Muscle layer of colon (tissue), 2 donors: ENCODE data around the gene ALCAM.
A peak's percentile ranks its signal among the peaks of the same experiment; 100 is the strongest.
"Not testable (repeated sequence)": the region's sequence is repeated elsewhere in the genome, so short reads cannot be mapped to it uniquely, and the experiment has no call there.

Experiments used
- H3K27ac ChIP-seq: one replicate; pipeline ENCODE4 v1.7.0; 2013; ENCODE audit warnings: low read depth, mild to moderate bottlenecking, low read length, moderate library complexity
- H3K27me3 ChIP-seq, 2 donors: one replicate each; pipeline ENCODE4 v1.7.0; 2013; ENCODE audit warnings: low read length in 2 of 2, mild to moderate bottlenecking in 2 of 2; ENCODE audit not compliant: insufficient read depth in 2 of 2, control insufficient read depth in 1 of 2
- H3K36me3 ChIP-seq: one replicate; pipeline ENCODE4 v1.7.0; 2013; ENCODE audit warnings: mild to moderate bottlenecking, low read length; ENCODE audit not compliant: insufficient read depth
- H3K4me1 ChIP-seq: one replicate; pipeline ENCODE4 v1.7.0; 2013; ENCODE audit warnings: mild to moderate bottlenecking, low read length; ENCODE audit not compliant: insufficient read depth
- H3K4me3 ChIP-seq, 2 donors: one replicate each; pipeline ENCODE4 v1.7.0; 2013; ENCODE audit warnings: low read length in 2 of 2, low read depth in 1 of 2, mild to moderate bottlenecking in 1 of 2, moderate library complexity in 1 of 2
- H3K9ac ChIP-seq: one replicate; pipeline ENCODE4 v1.7.0; 2013; ENCODE audit warnings: low read length
- H3K9me3 ChIP-seq: one replicate; pipeline ENCODE4 v1.7.0; 2013; ENCODE audit warnings: mild to moderate bottlenecking, low read length
- donor health status: abdominal sarcoma.
- donor health status: Adenocarcinoma of cecum.

ALCAM gene

DNA sequence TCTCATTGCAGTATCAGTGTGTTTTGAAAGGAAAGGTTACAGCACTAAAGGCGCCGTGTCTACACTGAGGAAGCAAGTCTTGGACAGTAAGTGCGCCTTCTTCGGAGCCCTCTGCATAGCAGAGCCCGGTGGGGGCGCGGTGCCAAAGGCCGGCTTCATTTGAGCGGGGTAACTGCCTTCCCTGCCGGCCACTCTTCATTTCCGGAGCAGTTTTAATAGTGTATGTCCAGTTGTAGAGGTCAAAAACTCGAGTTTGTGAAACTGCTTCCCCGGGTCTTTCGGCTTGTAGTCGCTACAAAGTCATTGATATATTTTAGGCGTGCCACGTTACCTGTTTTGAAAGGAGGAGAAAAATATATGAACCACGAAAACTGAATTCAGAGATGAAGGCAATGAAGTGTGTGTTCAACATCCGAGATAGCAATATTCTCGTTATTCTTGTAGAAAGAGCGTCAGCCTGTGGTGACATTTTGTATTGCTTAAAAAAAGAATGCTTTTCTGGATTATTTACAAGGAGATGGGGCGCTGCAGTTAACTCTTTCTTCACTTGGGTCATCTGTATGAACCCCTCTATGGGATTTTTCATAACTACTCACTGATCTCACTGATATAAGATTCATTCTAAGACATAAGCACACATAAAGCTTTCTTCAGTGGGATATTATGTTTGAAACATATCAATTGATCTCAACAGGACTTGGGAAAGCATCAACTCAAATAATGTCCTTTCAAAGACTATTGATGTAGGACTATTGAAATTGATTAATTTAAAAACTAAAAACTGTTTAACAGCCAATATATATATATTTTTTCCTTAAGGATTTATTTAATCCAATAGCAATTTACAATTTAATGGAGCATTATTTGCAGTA, 3.0 kb downstream of the ALCAM start:
- Histone ChIP-seq H3K9me3 (no peaks in the 10 kb centered on the region), H3K9ac (peak overlapping the region; percentile 47), H3K4me1 (peaks cover 29% of the 10 kb centered on the region), H3K27ac (peak overlapping the region; percentile 35), H3K4me3 (peak overlapping the region; percentile 45 to 78), H3K36me3 (no peaks in the 10 kb centered on the region), H3K27me3 (peaks cover 0 to 7% of the 10 kb centered on the region in 2 donors)

GRCh38 chr3:105373383-105373782, 6.7 kb downstream of the ALCAM start:
- Histone ChIP-seq H3K4me3 (no peak overlapping the region), H3K36me3 (no peaks in the 10 kb centered on the region), H3K9ac (no peak overlapping the region), H3K9me3 (no peaks in the 10 kb centered on the region), H3K27ac (no peak overlapping the region), H3K27me3 (no peaks in the 10 kb centered on the region), H3K4me1 (peaks cover 16% of the 10 kb centered on the region)

GRCh38 chr3:105375750-105376511, 9.2 kb downstream of the ALCAM start:
- Histone ChIP-seq H3K4me1 (no peaks in the 10 kb centered on the region), H3K27me3 (no peaks in the 10 kb centered on the region), H3K36me3 (no peaks in the 10 kb centered on the region), H3K9me3 (no peaks in the 10 kb centered on the region), H3K27ac (no peak overlapping the region), H3K4me3 (no peak overlapping the region), H3K9ac (no peak overlapping the region)

GRCh38 chr3:105377716-105378115, 11.0 kb downstream of the ALCAM start:
- H3K4me3 ChIP-seq: no peak overlapping the region
- no peak overlapping the region for H3K27ac ChIP-seq
- H3K36me3 ChIP-seq: no peaks in the 10 kb centered on the region
- no peak overlapping the region for H3K9ac ChIP-seq
- no peaks in the 10 kb centered on the region for H3K9me3 ChIP-seq
- no peaks in the 10 kb centered on the region for H3K27me3 ChIP-seq
- no peaks in the 10 kb centered on the region for H3K4me1 ChIP-seq

- Histone ChIP-seq H3K4me3 (no peak overlapping the region), H3K27me3 (no peaks in the 10 kb centered on the region), H3K27ac (no peak overlapping the region), H3K4me1 (no peaks in the 10 kb centered on the region), H3K36me3 (no peaks in the 10 kb centered on the region), H3K9ac (no peak overlapping the region), H3K9me3 (no peaks in the 10 kb centered on the region)
Observed at GRCh38 chr3:105385179-105385578, 18.5 kb downstream of the ALCAM start.

DNA sequence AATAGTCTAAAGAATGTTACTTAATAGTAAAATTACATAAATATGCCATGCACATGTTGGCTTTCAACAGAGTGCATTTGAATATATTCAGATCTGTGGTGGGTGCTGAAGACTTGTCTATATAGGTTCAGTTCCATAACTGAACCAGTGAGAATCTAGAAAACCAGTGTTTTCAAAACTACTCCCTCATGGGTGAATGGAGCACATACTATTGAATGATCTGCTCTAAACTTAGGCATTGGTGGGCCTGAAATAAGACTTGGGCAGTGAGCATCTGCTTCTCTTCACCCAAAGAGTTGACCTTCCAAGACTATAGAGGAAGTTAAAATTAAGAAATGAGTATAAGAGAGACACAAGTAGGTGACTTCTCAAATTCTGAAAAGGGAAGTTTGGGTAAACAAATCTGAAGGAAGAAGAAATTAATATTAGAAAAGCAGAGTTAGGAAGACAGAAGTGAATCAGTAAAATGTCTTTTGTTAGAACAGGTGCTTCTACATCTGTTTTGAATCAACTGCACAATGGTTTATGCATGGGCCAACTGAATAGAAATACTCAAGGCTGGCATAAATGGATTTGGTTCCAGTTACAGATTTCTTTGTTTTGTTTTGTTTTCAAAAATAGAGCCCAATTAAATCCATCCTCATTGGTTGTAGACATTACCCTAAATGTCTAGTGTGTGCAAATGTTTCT, 19.3 kb downstream of the ALCAM start:
- Histone ChIP-seq H3K36me3 (no peaks in the 10 kb centered on the region), H3K27ac (no peak overlapping the region), H3K4me3 (no peak overlapping the region), H3K9me3 (no peaks in the 10 kb centered on the region), H3K27me3 (no peaks in the 10 kb centered on the region), H3K4me1 (no peaks in the 10 kb centered on the region), H3K9ac (no peak overlapping the region)

DNA sequence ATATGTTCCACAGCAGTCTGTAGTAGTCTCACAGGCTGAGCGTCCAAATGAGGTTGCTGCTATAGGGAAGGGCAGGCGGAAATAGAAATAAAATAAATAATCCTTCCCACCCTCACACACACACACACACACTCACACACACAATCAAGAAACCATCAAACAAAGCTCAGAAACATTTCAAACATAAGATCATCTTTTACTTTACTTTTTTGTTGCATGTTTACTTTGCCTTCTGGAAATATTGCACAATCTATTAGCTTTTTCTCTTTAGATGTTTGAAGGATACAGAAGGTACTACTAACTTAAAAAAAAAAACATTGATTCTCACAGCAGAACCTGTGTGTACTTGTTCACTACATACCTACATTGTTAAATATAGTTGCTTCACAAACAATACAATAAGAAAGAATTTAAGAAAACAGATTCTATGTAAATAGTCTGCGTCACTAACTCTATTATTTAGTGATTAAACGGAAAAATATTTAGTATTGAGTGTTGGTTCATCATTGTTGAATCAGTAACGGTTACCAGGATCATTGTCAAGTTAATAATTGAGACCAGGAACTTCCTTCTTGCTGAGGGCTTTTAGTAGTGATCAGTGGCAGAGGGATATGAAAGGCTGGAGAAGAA, 20.5 kb downstream of the ALCAM start:
- Histone ChIP-seq H3K9me3 (no peaks in the 10 kb centered on the region), H3K4me1 (no peaks in the 10 kb centered on the region), H3K27ac (no peak overlapping the region), H3K27me3 (no peaks in the 10 kb centered on the region), H3K9ac (no peak overlapping the region), H3K36me3 (no peaks in the 10 kb centered on the region), H3K4me3 (no peak overlapping the region)

GRCh38 chr3:105388176-105388575, 21.5 kb downstream of the ALCAM start:
- Histone ChIP-seq H3K9ac (no peak overlapping the region), H3K27ac (no peak overlapping the region), H3K9me3 (no peaks in the 10 kb centered on the region)

DNA sequence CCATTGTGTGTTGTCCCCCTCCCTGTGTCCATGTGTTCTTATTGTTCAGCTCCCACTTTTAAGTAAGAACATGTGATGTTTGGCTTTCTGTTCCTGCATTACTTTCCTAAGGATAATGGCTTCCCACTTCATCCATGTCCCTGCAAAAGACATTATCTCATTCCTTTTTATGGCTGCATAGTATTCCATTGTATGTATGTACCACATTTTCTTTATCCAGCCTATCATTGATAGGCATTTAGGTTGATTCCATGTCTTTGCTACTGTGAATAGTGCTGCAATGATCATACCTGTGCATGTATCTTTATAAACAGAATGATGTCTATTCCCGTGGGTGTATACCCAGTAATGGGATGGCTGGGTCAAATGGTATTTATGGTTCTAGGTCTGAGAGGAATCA, 23.1 kb downstream of the ALCAM start:
- not testable (repeated sequence) for H3K4me1 ChIP-seq, H3K27ac ChIP-seq, H3K9me3 ChIP-seq, H3K9ac ChIP-seq, H3K27me3 ChIP-seq, H3K36me3 ChIP-seq, H3K4me3 ChIP-seq

More at GRCh38 chr3:105388176-105388575, 21.5 kb downstream of the ALCAM start:
- H3K36me3 ChIP-seq: no peaks in the 10 kb centered on the region
- no peaks in the 10 kb centered on the region for H3K27me3 ChIP-seq
- no peaks in the 10 kb centered on the region for H3K4me1 ChIP-seq
- no peak overlapping the region for H3K4me3 ChIP-seq

DNA sequence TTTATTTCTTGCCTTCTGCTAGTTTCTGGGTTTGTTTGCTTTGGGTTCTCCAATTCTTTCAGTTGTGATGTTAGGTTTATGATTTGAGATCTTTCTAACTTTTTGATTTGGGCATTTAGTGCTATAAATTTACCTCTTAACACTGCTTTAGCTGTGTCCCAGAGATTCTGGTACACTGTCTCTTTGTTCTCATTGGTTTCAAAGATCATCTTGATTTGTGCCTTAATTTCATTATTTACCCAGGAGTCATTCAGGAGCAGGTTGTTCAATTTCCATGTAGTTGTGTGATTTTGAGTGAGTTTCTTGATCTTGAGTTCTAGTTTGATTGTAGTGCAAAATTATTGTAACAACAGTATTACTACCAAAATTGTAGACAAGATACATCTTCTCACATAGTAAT, 25.9 kb downstream of the ALCAM start:
- H3K4me3 ChIP-seq, H3K27me3 ChIP-seq: not testable (repeated sequence)

DNA sequence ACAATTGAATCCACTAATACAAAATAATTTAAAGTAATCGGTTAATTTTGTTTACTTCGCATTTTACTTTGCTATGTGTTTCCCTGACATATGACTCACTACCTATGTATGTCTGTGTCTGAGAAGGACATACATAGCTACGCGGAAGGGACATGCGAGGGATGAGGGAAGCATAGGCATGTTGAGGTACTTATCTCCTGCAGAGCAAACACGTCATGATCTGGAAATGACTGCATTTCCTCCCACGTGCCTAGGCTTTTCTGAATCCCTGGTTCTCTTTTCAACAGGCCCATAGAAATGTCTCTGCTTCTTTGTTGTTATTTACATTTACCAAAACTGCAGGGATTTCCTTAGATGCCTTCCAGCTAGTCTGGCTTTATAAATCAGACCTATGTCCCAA, 27.5 kb downstream of the ALCAM start:
- Histone ChIP-seq H3K4me1 (no peaks in the 10 kb centered on the region), H3K9me3 (no peaks in the 10 kb centered on the region), H3K4me3 (no peak overlapping the region), H3K27me3 (no peaks in the 10 kb centered on the region), H3K9ac (no peak overlapping the region), H3K27ac (no peak overlapping the region), H3K36me3 (no peaks in the 10 kb centered on the region)

More for the DNA sequence above, 25.9 kb downstream of the ALCAM start:
- H3K9ac ChIP-seq, H3K36me3 ChIP-seq, H3K9me3 ChIP-seq, H3K4me1 ChIP-seq, H3K27ac ChIP-seq: not testable (repeated sequence)
